Measurements from ENCODE around the gene ZIC3.

Gene ZIC3

GRCh38 chrX:137600769-137601168, 34.8 kb downstream of the ZIC3 start:
- H3K27me3 ChIP-seq, result no peaks in the 10 kb centered on the region
- no peaks in the 10 kb centered on the region for H3K36me3 ChIP-seq
- H3K4me3 ChIP-seq (ENCODE audit: low read depth, low read length), result no peak overlapping the region
- TF ChIP-seq CTCF (IDR thresholded peaks at IDR 0.05; ENCODE audit: low read depth, low read length), result no peak
- no peaks in the 10 kb centered on the region for H3K9me3 ChIP-seq
- DNase-seq, result no peak
- H3K4me1 ChIP-seq, result no peaks in the 10 kb centered on the region
